Activated CD8-positive, alpha-beta T cell treated with anti-CD3 and anti-CD28 coated beads, Interleukin-2, amount 10 ng/mL, durations not matched to agents 7 days and 5 days (primary cell): ENCODE results near the gene PEBP1. TPM values are rescaled to one million over a fixed set of nuclear protein-coding genes. Genes with fewer than 3 reads are reported as not detected.

Experiments used
- total RNA-seq, 2 experiments: library from RNA; stranded (reverse); gene quantifications; one replicate each; pipeline ENCODE4 v1.2.3, GENCODE V29; 2021

The PEBP1 gene
- total RNA-seq, 2 experiments from 2014 or later = 115 to 118 TPM

Other genes starting within 250 kb of the PEBP1 start
- not detected for gene KSR2, start 167.1 kb upstream of the PEBP1 start, total RNA-seq
- 10 to 100 TPM; 52.5 to 57.6 TPM for gene RFC5, start 119.4 kb upstream of the PEBP1 start, total RNA-seq
- 10 to 100 TPM; 44.6 to 45.0 TPM for gene WSB2, start 74.9 kb upstream of the PEBP1 start, total RNA-seq
- 1 to 10 TPM; 7.5 to 8.2 TPM for gene VSIG10, start 32.1 kb upstream of the PEBP1 start, total RNA-seq
- gene TAOK3, start 236.8 kb downstream of the PEBP1 start, total RNA-seq = 10 to 100 TPM; 57.1 to 61.4 TPM
- gene SUDS3, start 240.4 kb downstream of the PEBP1 start, total RNA-seq = 10 to 100 TPM; 23.3 to 25.3 TPM